ENCODE measurements around the gene CEACAM19.
"Not testable (repeated sequence)": the region's sequence is repeated elsewhere in the genome, so short reads cannot be mapped to it uniquely, and the experiment has no call there.

CEACAM19 gene

GRCh38 chr19:44661904-44662303 is 9.4 kb upstream of the CEACAM19 start:
- no peaks in the 10 kb centered on the region for H3K27me3 ChIP-seq (ENCODE audit: control insufficient read depth, insufficient read depth, low read length)
- H3K9ac ChIP-seq (ENCODE audit: low read length), result no peak overlapping the region
- peaks cover 65% of the 10 kb centered on the region for H3K36me3 ChIP-seq (ENCODE audit: control insufficient read depth, insufficient read depth, low read length)
- no peaks in the 10 kb centered on the region for H3K9me3 ChIP-seq (ENCODE audit: control insufficient read depth, insufficient read depth, low read depth, low read length)
- no peak overlapping the region for H3K27ac ChIP-seq (ENCODE audit: low read depth, low read length)
- H3K4me1 ChIP-seq (ENCODE audit: control insufficient read depth, insufficient read depth, low read length), result peaks cover 13% of the 10 kb centered on the region; the same call in 1 of the 2 replicates
- no peak overlapping the region for H3K4me3 ChIP-seq (ENCODE audit: low read depth, low read length)

- no peaks in the 10 kb centered on the region for H3K27me3 ChIP-seq (ENCODE audit: control insufficient read depth, insufficient read depth, low read length)
- no peaks in the 10 kb centered on the region for H3K9me3 ChIP-seq (ENCODE audit: control insufficient read depth, insufficient read depth, low read depth, low read length)
- peaks cover 59% of the 10 kb centered on the region for H3K36me3 ChIP-seq (ENCODE audit: control insufficient read depth, insufficient read depth, low read length)
- no peak overlapping the region for H3K27ac ChIP-seq (ENCODE audit: low read depth, low read length)
- H3K4me1 ChIP-seq (ENCODE audit: control insufficient read depth, insufficient read depth, low read length), result peaks cover 14% of the 10 kb centered on the region; the same call in 1 of the 2 replicates
- H3K4me3 ChIP-seq (ENCODE audit: low read depth, low read length), result no peak overlapping the region
- no peak overlapping the region for H3K9ac ChIP-seq (ENCODE audit: low read length)
Observed at GRCh38 chr19:44662691-44663385, 8.4 kb upstream of the CEACAM19 start.

DNA sequence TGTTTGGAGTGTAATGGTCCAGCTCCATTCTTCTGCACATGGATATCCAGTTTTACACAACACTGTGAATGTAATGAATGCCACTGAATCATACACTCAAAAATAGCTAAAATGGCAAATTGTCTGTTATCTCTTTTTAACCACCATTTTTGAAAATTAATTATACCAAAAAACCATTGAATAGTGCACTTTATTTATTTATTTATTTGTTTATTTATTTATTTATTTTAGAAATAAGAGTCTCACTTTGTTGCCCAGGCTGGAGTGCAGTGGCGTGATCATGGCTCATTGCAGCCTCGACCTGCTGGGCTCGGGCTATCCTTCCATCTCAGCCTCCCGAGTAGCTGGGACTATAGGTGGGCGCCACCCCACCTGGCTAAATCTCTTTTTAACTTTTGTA is 7.3 kb upstream of the CEACAM19 start:
- H3K4me1 ChIP-seq (ENCODE audit: control insufficient read depth, insufficient read depth, low read length), result peaks cover 14% of the 10 kb centered on the region; the same call in 1 of the 2 replicates
- H3K4me3 ChIP-seq (ENCODE audit: low read depth, low read length), result no peak overlapping the region
- no peaks in the 10 kb centered on the region for H3K9me3 ChIP-seq (ENCODE audit: control insufficient read depth, insufficient read depth, low read depth, low read length)
- no peaks in the 10 kb centered on the region for H3K27me3 ChIP-seq (ENCODE audit: control insufficient read depth, insufficient read depth, low read length)
- H3K36me3 ChIP-seq (ENCODE audit: control insufficient read depth, insufficient read depth, low read length), result peaks cover 47% of the 10 kb centered on the region
- H3K27ac ChIP-seq (ENCODE audit: low read depth, low read length), result no peak overlapping the region
- no peak overlapping the region for H3K9ac ChIP-seq (ENCODE audit: low read length)

GRCh38 chr19:44664976-44665375 is 6.3 kb upstream of the CEACAM19 start:
- Histone ChIP-seq H3K9ac (ENCODE audit: low read length) (no peak overlapping the region), H3K36me3 (ENCODE audit: control insufficient read depth, insufficient read depth, low read length) (peaks cover 39% of the 10 kb centered on the region), H3K27me3 (ENCODE audit: control insufficient read depth, insufficient read depth, low read length) (no peaks in the 10 kb centered on the region), H3K4me1 (ENCODE audit: control insufficient read depth, insufficient read depth, low read length) (peaks cover 14% of the 10 kb centered on the region; the same call in 1 of the 2 replicates), H3K9me3 (ENCODE audit: control insufficient read depth, insufficient read depth, low read depth, low read length) (no peaks in the 10 kb centered on the region), H3K27ac (ENCODE audit: low read depth, low read length) (no peak overlapping the region), H3K4me3 (ENCODE audit: low read depth, low read length) (no peak overlapping the region)

- H3K27me3 ChIP-seq (ENCODE audit: control insufficient read depth, insufficient read depth, low read length), result no peaks in the 10 kb centered on the region
- no peak overlapping the region for H3K9ac ChIP-seq (ENCODE audit: low read length)
- no peak overlapping the region for H3K27ac ChIP-seq (ENCODE audit: low read depth, low read length)
- H3K4me1 ChIP-seq (ENCODE audit: control insufficient read depth, insufficient read depth, low read length), result peaks cover 14% of the 10 kb centered on the region; the same call in 1 of the 2 replicates
- H3K4me3 ChIP-seq (ENCODE audit: low read depth, low read length), result no peak overlapping the region
- peaks cover 18% of the 10 kb centered on the region for H3K36me3 ChIP-seq (ENCODE audit: control insufficient read depth, insufficient read depth, low read length)
- no peaks in the 10 kb centered on the region for H3K9me3 ChIP-seq (ENCODE audit: control insufficient read depth, insufficient read depth, low read depth, low read length)
Observed at GRCh38 chr19:44666852-44667556, 4.3 kb upstream of the CEACAM19 start.

DNA sequence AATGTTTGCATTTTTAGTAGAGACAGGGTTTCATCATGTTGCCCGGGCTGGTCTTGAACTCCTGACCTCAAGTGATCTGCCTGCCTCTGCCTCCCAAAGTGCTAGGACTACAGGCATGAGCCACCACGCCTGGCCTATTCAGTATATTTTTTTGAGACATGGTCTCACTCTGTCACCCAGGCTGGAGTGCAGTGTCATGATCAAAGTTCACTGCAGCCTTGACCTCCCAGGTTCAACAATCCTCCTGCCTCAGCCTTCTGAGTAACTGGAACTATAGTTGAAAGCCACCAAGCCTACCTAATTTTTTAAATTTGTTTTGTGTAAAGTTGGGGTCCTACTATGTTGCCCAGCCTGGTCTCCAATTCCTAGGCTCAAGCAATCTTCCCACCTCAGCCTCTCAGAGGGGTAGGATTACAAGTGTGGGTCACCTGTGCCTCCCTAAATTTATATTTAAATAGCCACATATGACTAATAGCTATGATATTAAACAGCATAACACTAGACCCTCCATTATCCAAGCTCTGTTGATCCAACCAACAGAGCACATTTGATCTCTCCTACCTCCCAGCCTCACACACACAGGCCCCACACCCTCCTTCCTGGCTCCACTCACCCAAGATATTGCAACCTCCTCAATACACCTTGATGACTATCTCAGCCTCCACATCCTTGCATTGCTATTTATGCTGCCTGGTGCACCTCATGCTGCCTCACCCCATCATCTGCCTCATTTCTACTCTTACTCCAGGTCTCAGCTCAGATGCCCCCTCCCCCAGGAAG is 2.1 kb upstream of the CEACAM19 start:
- Histone ChIP-seq H3K27me3 (ENCODE audit: control insufficient read depth, insufficient read depth, low read length) (no peaks in the 10 kb centered on the region), H3K4me3 (ENCODE audit: low read depth, low read length) (no peak overlapping the region), H3K9ac (ENCODE audit: low read length) (no peak overlapping the region), H3K36me3 (ENCODE audit: control insufficient read depth, insufficient read depth, low read length) (no peaks in the 10 kb centered on the region), H3K4me1 (ENCODE audit: control insufficient read depth, insufficient read depth, low read length) (peaks cover 14% of the 10 kb centered on the region; the same call in 1 of the 2 replicates), H3K27ac (ENCODE audit: low read depth, low read length) (no peak overlapping the region), H3K9me3 (ENCODE audit: control insufficient read depth, insufficient read depth, low read depth, low read length) (no peaks in the 10 kb centered on the region)

GRCh38 chr19:44670027-44670426 is 1.3 kb upstream of the CEACAM19 start:
- not testable (repeated sequence) for H3K9ac ChIP-seq (ENCODE audit: low read length); H3K36me3 ChIP-seq (ENCODE audit: control insufficient read depth, insufficient read depth, low read length); H3K4me3 ChIP-seq (ENCODE audit: low read depth, low read length); H3K27me3 ChIP-seq (ENCODE audit: control insufficient read depth, insufficient read depth, low read length); H3K27ac ChIP-seq (ENCODE audit: low read depth, low read length); H3K9me3 ChIP-seq (ENCODE audit: control insufficient read depth, insufficient read depth, low read depth, low read length)
- H3K4me1 ChIP-seq (ENCODE audit: control insufficient read depth, insufficient read depth, low read length), result peaks cover 14% of the 10 kb centered on the region; the same call in 1 of the 2 replicates

DNA sequence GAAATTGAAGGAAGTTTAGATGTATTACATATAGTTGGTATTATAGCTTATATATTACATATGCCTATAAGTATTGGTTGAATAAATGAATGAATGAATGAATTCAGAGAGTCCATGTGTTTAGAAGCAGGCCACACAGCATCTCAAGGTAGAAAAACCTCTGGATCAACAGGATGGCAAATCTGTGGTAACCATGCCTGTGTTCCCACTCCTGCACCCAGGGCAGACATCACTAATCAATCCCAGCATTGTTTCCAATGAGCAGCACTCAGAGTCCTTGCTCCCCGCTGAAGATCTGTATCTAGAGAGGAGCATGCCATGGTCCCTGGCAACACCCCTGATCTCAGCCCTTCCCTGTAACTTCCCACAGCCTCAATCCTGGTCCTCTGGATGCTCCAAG is 944 bp downstream of the CEACAM19 start:
- H3K27me3 ChIP-seq (ENCODE audit: control insufficient read depth, insufficient read depth, low read length), result no peaks in the 10 kb centered on the region
- H3K27ac ChIP-seq (ENCODE audit: low read depth, low read length), result no peak overlapping the region
- no peak overlapping the region for H3K9ac ChIP-seq (ENCODE audit: low read length)
- no peaks in the 10 kb centered on the region for H3K9me3 ChIP-seq (ENCODE audit: control insufficient read depth, insufficient read depth, low read depth, low read length)
- no peaks in the 10 kb centered on the region for H3K36me3 ChIP-seq (ENCODE audit: control insufficient read depth, insufficient read depth, low read length)
- H3K4me1 ChIP-seq (ENCODE audit: control insufficient read depth, insufficient read depth, low read length), result peaks cover under 1% of the 10 kb centered on the region; the same call in 1 of the 2 replicates
- no peak overlapping the region for H3K4me3 ChIP-seq (ENCODE audit: low read depth, low read length)

- Histone ChIP-seq H3K27ac (ENCODE audit: low read depth, low read length) (no peak overlapping the region), H3K36me3 (ENCODE audit: control insufficient read depth, insufficient read depth, low read length) (no peaks in the 10 kb centered on the region), H3K4me1 (ENCODE audit: control insufficient read depth, insufficient read depth, low read length) (peaks cover 4% of the 10 kb centered on the region; the same call in 1 of the 2 replicates), H3K27me3 (ENCODE audit: control insufficient read depth, insufficient read depth, low read length) (no peaks in the 10 kb centered on the region), H3K9me3 (ENCODE audit: control insufficient read depth, insufficient read depth, low read depth, low read length) (no peaks in the 10 kb centered on the region), H3K4me3 (ENCODE audit: low read depth, low read length) (no peak overlapping the region), H3K9ac (ENCODE audit: low read length) (no peak overlapping the region)
Observed at GRCh38 chr19:44673510-44673909, 2.2 kb downstream of the CEACAM19 start.

GRCh38 chr19:44675521-44675920 is 4.2 kb downstream of the CEACAM19 start:
- Histone ChIP-seq H3K4me1 (ENCODE audit: control insufficient read depth, insufficient read depth, low read length) (peaks cover 4% of the 10 kb centered on the region; the same call in 1 of the 2 replicates), H3K9me3 (ENCODE audit: control insufficient read depth, insufficient read depth, low read depth, low read length) (no peaks in the 10 kb centered on the region), H3K27ac (ENCODE audit: low read depth, low read length) (no peak overlapping the region), H3K4me3 (ENCODE audit: low read depth, low read length) (no peak overlapping the region), H3K9ac (ENCODE audit: low read length) (no peak overlapping the region), H3K27me3 (ENCODE audit: control insufficient read depth, insufficient read depth, low read length) (no peaks in the 10 kb centered on the region), H3K36me3 (ENCODE audit: control insufficient read depth, insufficient read depth, low read length) (no peaks in the 10 kb centered on the region)

Measured in HUES6 (cell line).